ENCODE results near the gene SAMD1.

- TF ChIP-seq CTCF (IDR thresholded peaks at IDR 0.05) (no peak), POLR2A (IDR thresholded peaks at IDR 0.05) (no peak)
These were observed 28.6 kb upstream of the SAMD1 start for GRCh38 chr19:14119146-14119545.

Measured in lower leg skin (tissue), 3 donors.